SW 1271 (cell line): Measurements from ENCODE around the gene SRPRB.

ENCODE experiments used
- DNase-seq, 2 experiments: peaks; one replicate each; lab custom pipeline; 2025; lab: John Stamatoyannopoulos, UW

SRPRB gene

DNA sequence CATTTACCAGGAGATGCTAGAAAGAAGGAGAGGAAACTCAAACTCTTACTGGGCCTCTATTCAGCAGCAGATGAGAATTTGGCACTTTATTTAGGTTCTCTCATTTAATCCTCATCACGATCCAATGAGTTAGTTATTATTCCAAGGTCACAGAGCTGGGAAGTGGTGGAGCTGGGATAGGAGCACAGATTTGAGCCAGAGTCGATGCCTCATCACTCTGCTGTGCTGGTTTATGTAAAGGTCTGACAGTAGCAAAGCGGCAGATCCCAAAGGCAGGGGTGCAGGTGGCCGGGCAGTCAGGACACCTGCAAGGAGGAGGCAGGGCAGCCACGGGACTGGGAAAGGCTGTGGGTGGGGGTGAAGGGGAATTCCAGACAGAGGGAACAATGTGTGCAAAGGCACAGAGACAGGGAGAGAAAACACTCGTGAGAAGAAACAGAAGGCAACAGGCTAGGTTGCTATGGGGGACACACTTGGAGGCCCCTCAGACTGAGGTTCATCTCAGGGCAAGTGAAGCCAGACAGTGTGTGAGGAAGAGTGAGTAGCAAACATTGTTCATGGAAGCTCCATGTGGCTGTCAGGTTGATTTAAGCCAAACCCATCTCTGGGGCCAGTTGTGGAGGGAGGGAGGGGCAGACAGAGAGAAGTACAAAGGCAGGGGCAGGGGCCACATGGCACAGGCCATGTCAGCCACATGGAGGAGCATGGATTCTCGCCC is 63.3 kb downstream of the SRPRB start:
- DNase-seq, result no peak

DNA sequence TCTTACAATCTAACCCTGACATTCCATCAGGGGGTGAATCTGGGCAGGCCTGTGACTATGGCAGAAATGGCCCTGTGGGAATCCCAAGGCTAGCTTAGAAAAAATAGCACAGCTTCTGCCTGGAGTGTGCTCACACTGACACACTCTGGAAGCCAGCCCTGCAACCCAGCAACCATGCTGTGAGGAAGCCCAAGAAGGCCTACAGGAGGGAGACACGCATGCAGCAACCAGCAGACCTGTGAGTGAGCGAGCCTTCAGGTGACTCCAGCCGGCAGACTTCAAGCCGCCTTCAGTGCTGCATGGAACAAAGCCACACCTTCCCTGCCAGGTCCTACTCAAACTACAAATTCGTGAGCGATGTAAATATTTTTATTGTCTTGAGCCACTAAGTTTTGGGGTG is 64.0 kb downstream of the SRPRB start:
- no peak for DNase-seq

DNA sequence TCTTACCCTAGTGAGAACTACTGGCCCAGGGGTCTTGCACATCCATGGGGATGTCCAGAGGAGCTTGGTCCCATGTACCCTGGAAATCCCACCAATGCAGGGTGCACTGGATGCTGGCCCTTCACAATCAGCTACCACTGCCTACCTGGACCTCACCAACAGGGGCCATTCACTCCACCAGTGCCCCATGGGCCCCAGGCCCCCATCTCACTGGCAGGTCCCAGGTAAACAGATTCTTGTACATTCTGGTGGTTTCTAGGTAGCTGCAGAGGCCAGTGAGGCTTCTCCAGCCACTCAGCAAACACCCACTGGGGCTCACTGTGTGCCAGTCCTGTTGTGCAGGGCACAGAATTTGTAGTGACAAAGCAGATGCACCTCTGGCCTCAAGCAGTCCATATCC is 65.2 kb downstream of the SRPRB start:
- no peak for DNase-seq
